HG02623 (cell line): ENCODE results near the gene PTPRM.

Source experiments
- ATAC-seq: cut with Tn5 transposase; IDR thresholded peaks from one replicate; pipeline ENCODE4 v1.9.1; 2021; ENCODE audit warnings: moderate library complexity; ENCODE audit not compliant: unreplicated experiment

The PTPRM gene

DNA sequence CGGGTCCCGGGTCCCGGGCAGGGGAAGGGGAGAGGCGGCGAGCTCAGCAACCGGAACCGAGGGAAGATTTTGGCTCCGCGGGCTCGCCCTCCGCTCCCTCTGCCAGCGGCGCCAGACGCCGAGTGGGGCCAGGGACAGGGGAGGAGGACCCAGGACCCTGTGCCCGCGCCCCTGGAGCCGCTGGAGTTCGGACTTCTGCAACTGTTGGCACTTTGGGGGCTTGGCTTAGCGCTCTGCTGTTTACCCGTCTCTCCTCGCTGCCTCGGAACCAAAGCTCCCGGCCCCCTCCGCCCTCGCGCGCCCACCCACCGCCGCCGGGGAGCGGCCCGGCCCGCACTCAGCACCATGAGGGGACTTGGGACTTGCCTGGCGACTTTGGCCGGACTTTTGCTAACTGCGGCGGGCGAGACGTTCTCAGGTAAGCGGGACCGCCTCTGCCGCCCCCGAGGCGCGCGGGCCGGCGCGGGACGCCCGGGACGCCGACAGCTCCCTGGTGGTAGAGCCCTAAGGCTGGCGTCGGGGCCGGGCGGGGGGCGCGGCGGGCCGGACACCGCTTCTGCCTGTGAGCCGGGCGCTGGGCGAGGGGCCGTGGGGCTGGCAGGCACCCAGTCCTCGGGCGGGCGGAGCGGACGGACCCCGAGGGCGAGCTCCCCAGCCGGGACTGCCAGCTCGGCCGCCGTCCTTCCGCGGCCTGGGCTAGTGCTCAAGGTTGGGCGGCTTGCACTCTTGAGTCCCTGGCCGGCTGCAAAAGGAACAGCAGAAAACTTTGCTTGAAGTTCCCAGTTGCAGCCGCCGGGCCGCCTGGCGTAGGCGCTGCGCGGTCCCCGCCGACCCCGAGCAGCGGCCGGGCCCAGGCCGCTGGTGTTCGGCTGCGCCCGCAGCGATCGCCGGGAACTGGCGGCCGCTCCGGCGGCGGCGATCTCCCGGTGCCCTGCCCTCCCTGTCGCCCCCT lies 634 bp downstream of the PTPRM start:
- ATAC-seq, result no peak

DNA sequence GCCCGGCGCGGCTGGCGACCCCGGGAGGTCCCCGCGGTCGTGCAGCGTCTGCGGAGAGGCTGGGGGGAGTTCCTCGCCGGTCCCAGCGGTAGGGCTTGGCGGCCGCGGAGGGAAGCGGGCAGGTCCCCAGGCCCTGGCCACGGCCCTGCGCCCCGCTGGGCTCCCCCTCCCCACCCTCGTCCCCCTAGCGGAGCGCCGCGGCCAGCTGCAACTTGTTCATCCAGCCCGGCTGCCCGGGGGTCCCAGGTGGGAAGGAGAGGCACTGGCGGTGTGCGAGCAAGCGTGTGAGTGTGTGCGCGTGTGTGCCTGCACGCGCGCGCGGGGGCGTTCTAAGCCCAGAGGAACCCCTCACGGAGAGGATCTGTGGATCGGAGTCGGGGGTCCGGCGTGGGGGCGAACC lies 1.3 kb downstream of the PTPRM start:
- ATAC-seq, result no peak

DNA sequence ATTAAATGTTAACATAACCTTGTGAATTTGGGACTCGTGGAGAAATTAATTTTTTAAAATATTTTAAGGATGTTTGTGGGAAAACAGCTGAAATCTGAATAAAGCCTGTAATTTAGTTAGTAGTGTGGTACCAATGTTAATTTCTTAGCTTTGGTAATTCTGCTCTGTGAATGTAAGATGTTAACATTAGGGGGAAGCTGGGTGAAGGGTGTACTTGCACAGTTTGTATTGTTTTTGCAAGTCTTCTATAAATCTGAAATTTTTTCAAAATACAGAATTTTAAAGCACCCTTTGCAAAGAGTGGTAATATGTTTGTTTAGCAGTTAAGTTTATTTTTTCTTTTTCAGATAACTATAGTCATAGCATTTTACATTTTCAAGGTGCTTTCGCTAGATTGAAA lies 4.5 kb downstream of the PTPRM start:
- ATAC-seq, result no peak

DNA sequence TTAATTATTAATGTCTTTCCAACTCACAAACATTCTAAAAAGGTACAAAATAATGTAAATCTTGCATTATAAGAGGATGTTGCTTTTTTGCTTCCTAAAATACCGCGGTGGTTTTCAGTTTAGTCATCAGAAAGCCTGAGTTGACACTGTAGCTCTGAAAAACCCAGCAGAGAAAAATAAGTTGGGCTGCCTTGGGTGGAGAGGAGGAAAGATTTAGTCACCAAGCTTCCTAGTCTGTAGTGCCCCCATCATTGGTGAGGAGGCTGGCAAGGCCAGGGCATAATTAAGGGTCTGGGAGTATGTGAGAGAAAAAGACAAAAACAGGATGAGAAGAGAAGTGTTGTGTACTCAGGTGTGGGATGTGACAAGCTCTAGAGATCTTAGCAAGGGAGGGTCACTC lies 5.7 kb downstream of the PTPRM start:
- no peak for ATAC-seq

DNA sequence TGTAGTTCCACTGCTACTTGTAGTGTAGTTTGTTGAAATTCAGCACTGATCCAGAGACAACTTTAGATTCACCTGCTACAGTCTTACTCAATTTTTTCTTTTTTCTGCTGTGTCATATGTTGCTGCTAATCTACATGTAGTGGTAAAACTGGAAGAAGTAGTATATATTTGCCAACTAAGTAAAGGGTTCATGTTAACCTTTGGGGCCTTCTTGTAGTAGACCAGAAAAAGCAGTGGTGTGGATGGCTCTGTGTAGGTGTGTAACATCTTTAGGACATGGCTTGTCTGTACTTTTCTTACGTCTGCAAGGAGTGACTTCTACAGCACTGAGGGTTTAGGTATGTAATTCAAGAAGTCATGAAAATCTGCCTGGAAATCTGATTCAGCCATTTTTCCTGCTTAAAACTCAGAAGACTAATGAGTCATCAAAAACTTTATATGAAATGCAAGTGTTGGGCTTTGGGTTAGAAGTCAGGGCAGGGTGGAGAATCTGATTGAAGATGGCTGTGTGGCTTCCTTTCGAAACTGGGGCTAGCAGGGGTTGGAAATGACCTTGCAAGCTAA lies 8.4 kb downstream of the PTPRM start:
- ATAC-seq, result no peak

DNA sequence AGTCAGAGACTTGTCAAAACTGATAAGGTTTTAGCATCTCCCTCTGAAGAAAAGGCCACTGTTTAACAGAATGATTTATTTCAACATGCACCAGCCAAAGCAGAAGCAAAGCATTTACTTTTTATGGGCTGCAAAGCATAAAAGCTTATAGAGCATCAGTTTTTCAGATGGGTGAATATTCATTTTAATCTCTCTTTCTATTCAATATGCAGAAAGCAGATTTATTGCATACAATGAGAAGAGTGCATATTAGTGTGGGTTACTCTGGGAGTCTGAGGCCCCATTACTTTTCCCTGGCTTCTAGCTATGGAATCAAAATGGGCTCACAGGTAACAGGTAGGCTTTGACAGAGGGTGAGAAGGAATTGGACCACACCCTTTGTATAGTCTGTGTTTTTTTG lies 9.0 kb downstream of the PTPRM start:
- ATAC-seq, result no peak

DNA sequence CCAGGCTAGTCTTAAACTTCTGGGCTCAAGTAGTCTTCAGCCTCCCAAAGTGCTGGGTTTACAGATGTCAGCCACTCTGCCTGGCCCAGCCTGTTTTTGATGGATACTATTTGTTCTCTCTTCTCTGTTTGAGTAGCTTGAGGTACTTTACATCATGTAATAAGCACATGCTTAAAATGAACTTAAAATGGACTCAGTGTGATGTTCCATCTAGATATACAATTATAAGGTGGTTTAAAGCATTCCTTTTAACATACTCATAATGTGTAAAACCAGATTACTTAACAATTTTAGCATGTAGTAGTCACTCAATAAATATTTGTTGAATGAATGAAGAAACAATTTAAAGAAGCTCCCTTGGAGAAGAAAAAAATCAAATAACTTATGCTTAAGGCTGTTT lies 9.6 kb downstream of the PTPRM start:
- ATAC-seq, result no peak

DNA sequence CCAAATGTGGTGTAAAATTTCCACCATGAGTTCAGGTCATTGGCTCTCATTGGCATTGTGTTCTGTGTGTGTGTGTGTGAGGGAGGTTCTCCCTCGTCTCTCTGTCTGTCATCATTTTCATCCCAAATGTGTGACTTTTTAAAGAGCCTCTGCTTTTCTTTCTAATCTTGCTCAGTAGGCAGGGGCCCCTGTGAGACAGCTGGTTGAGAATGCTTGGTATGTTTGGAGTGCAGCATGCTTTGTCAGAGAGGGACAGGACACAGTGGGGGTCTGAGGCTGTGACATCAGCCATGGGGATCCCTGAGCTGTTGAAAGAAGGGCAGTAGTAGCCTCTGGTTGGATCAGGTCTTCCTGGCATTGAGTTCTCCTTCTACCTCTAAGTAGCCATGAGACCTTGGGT lies 10.6 kb downstream of the PTPRM start:
- ATAC-seq, result no peak

DNA sequence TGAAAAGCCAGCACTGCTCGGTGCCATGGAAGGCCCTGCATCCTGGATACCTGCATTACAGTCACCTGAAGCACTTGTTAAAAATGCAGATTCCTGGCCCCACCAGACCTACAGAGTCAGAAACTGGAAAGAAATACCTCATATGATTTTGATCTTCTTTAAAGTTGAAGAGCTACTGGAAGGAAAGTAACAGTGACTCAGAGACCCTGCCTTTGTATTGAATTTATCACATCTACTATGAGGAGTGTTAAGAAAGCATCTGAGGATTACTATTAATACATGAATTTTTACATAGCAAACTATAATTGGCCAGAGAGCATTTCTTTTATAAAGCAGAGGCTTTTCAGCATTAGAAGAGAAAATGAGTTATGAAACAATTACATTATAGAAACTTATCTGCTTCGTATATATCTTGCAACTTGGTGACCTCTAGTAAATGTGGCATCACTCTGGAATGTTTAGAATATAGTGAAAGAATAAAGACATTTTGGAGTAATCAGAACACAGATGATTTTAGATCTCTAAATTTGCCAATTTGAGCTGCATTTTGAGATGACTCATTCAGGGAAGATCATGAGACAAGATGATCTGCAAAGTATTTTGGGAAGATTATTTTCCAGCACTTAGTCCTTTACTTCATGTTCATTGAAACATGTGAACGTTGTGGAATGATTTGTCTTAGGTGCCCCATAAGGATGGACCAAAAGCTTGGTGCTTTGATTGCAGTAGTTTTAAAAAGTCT lies 12.2 kb downstream of the PTPRM start:
- ATAC-seq, result no peak

DNA sequence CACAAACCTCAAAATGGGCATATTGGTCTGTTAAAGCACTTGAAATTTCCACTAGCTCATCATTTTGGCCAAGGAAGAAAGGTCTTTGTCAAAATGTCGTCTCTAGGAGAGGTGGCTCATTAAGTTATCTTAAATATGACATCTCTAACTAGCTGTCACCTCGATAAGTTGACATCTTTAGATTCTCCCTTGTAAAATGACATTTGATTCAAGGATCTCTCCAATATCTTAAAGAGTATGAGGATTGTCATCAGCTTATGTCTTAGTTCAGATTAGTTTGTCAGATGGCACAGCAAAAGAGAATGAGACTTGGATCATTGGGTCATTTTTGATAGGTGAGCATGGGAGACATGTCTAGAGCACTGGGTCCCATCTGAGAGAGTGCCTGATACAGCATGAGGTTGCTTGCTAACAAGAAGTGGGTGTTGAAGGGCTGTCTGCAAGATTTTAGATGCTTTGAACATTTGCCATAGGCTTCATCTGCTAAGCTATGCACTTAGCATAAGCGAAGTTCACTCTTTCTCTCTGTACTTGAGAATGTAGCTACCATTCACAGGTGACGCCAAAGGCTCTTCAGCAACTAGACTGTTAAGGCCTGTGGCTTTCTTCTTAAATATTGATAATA lies 12.9 kb downstream of the PTPRM start:
- no peak for ATAC-seq

DNA sequence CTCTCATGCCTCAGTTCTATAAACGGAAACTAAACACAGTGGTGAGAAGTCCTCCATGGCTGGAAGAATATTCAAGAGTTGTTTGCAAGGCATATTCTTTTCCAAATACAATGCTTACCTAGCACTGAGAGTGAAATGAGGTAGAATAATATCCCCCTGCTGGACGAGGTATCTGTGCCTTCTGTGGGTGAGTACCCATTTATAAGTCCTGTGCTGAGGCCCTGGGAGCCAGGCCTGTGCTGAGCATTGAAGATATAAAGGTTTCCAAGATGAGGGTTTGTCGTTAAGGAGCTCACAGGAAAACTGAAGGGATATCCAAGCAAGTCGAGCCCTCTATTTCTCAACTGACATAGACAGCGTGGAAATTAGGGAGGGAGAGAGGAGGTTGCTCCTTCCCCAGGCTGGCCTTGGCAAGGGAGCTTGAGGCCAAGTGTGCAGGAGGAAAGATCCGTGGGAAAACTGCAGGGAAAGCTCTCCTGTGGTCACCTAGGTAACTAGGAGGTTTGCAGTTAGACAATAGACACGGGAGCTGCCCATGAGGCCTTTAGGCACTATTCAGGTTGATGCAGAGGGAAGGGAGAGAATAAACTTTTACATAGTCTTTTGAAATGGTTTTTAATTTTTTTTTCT lies 17.6 kb downstream of the PTPRM start:
- no peak for ATAC-seq

DNA sequence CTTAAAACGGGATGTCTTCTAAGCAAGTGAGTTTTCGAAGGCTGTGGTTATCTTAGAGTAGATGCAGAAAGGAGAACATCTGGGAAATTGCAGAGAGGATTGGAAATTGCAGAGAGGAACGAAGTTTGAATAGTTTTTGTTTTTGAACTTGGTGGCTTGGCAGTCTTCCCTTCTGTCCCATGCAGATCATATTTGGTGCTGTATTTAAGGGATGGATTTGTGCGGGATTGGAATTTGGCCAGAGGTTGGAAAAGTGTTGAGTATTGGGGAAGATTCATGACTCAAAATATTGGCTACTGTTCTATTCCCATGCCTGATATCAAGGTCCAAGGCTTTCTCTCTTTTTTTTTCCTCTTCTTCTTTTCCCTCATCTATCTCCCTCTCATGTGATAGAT lies 18.2 kb downstream of the PTPRM start:
- no peak for ATAC-seq

DNA sequence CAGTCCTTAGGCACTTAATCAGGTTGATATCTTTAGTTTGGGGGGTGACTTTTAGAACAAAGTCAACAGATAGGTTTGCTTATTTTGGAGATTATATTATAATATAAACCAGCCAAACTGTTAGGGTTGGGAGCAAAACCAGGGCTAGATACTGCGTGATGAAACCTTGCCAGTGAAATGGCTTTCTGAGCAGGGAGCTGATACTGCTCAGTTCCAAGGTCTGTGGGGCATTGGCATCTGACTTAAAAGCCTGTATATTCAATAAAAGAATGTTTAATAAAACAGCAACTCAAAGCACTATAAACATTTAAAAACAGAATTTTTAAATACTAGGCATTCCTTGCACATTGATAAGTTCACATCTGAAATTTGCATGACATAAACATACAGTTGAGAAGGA lies 19.3 kb downstream of the PTPRM start:
- ATAC-seq, result no peak

DNA sequence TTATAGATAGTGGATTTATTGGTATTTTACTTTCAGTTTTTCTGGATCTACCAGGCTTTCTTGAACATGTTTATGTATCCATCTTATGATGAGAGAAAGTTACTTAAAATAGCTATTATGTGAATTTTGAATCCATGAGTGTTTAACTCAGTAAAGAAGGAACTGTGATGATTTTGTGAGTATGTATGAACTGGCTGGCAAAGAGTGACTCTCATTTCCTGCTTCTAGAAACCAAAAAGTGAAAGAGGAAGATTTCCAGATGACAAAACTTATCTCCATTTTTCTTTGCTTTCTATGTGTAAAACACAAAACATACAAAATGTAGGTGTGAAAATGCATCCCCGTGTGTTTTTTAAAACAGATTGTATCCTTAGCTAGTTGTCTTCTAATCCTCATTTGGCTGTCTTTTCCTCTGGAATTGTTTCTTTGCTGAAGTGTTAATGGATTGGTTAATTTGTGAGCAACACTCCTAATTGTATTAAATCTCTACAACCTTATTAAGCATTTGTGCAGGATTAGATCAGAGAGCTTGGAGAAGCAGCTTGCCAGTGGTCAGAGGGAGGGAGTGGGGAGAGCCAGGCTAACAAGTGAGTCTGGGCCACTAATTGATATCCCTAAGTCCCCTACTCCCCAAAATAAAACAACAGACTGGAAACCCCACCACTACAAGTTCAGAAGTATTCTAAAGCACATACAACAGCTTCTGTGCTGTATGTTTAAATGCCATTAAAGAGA lies 23.9 kb downstream of the PTPRM start:
- ATAC-seq, result no peak

DNA sequence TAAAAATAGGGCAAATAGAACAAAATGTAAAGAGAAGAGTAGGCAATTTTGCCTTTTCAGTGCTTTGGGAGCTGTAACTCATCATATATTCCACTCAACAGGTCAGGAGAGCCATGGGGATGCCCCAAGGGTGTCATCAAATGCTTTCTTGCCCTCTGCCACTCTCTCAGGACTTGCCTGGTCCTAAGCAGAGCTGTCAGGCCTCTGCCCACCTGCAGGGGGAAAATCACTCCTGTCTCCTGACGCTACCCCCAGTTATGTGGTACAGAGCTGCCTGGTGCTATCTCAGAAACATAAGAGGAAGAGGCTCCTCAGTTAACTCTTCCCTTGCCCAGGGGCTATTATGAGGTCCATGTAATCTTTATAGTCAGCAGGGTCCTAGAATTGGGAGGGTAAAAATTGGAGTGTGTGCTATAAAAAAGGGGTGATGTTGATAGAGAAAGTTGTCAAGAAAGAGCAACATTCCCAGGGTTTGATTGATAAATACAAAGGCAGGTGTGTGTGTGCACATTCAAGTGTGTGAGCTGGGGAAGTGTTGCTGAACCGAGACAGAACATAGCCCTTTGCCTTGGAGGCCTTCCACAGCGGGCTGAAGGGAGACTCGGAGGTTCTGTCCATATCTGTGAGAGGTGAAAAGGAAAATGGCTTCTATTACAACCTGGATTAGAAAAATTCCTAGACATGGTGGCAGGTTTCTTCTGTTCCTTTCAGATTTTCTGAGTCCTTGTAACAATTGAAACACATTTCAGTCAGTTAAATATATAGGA lies 25.4 kb downstream of the PTPRM start:
- ATAC-seq, result no peak

DNA sequence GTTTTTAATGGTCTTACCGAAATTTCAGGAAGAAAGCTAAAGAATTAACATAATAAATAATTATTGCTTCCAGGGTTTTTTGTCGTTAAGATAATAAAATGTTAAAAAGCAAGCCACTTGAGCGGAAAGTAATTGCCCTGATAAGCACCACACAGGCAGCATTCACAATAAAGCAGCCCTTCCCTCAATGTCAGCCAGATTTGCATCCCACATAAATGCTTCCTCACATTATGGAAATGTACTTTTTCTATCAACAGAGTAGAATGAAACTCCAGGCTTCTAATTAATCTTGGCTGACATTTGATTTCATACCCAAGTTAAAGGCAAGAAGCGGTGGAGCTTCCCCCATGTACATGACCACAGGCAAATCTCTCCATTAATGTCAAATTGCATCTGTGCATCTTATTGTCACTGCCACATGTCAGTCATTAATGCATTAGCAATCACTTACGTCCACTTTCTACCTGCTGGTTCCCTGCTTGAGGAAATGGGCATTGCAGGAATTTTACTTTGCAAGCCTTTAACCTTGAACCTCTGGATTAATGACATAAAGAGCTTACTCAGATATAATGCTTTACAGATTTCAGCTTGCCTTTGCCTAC lies 26.2 kb downstream of the PTPRM start:
- no peak for ATAC-seq

DNA sequence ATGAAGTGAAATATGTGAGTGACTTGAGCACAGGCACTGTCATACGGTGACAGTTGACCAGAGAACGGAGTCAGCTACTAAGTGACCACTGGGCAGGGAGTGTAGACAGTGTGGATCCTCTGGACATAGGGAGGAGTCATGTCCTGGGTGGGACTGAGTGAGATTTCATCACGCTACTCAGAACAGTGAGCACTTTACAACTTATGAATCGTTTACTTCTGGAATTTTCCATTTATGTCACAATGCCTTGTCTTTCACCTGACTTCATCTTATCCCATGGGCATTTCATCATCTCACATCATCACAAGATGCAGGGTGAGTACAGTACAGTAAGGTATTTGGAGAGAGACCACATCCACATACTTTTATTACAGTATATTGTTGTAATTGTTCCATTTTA lies 29.0 kb downstream of the PTPRM start:
- ATAC-seq, result no peak

DNA sequence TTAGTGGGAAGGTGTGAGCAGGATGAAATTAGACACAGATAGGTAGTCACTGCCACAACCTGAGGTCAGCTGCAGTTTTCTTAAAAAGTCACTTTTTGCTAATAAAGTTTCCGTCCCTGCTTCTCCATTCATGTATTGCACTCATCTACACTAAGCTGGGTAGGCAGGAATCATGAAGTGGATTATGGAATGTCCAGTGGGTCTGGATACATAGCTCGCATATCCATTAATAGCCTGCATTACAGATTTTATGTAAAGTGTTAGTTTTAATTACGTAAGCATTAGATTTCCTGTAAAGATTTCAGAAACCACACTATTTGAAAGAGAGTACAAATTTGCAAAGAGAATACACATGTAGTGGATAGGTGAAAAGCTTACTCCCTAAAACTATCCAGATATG lies 30.4 kb downstream of the PTPRM start:
- no peak for ATAC-seq
